Measurements from ENCODE around the gene WASF3.

DNA sequence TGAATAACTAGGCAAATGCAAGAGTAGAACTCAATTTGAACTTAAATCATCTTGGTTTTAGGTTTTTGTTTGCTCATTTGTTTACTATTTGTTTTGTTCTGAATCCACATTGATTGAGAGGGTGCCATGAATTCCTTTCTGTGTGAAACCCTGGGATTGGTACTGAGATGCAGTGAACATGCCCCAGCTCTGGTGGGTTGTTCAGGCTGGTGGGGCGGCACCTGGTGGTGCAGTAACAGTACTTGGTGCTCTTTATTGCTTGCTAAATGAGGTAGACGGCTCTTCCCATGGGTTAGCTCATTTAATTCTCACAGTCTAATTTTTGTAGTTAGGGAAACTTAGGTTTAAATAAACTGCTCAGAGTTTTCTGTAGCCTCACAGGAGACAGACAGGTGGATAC is 48.4 kb downstream of the WASF3 start:
- TF ChIP-seq, protein P1, sequence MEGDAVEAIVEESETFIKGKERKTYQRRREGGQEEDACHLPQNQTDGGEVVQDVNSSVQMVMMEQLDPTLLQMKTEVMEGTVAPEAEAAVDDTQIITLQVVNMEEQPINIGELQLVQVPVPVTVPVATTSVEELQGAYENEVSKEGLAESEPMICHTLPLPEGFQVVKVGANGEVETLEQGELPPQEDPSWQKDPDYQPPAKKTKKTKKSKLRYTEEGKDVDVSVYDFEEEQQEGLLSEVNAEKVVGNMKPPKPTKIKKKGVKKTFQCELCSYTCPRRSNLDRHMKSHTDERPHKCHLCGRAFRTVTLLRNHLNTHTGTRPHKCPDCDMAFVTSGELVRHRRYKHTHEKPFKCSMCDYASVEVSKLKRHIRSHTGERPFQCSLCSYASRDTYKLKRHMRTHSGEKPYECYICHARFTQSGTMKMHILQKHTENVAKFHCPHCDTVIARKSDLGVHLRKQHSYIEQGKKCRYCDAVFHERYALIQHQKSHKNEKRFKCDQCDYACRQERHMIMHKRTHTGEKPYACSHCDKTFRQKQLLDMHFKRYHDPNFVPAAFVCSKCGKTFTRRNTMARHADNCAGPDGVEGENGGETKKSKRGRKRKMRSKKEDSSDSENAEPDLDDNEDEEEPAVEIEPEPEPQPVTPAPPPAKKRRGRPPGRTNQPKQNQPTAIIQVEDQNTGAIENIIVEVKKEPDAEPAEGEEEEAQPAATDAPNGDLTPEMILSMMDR (IDR thresholded peaks at IDR 0.05), result no peak
- TF ChIP-seq POLR2A (IDR thresholded peaks at IDR 0.05), result no peak

Data from esophagus squamous epithelium (tissue), 4 donors.